ACHN (cell line): ENCODE results near the gene ABCC1.
A peak's percentile ranks its signal among the peaks of the same experiment; 100 is the strongest.

Source experiments
- DNase-seq: peaks from one replicate; pipeline ENCODE4 v3.0.0-alpha.2; 2015
- in situ Hi-C: cut with HindIII; loops from 2 replicates; pipeline ENCODE4 v1.10.0; 2017; ENCODE audit warnings: low sequenced_read_pairs, low pct_ligation_motif_present, low pct_unique_long_range_greater_than_20kb

Gene ABCC1

DNA sequence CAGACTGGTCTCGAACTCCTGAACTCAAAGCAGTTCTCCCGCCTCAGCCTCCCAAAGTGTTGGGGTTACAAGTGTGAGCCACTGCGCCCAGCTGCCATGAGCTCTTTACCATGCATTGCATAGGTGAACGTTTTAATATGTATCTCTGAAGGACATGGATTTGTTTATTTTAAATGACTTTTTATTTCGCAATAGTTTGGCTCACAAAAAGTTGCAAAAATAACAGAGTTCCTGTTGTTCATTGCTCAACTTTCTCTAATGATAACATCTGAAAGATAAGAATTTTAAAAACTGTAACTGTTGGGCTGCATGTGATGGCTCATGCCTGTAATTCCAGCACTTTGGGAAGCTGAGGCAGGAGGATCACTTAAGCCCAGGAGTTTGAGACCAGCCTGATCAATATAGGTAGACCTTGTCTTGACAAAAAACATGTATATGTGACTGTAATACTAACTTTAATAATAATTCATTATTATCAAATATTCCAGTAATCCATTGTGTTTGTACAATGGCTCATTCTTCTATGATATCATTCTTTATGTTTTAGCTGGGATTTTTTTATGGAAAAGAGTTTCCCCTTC, 80.1 kb downstream of the ABCC1 start:
- DNase-seq = no peak
- in situ Hi-C loops = no loop called here

- DNase-seq = no peak
- in situ Hi-C loops = no loop called here
These were observed 81.0 kb downstream of the ABCC1 start for GRCh38 chr16:16030449-16030848.

GRCh38 chr16:16031401-16031800, 82.0 kb downstream of the ABCC1 start:
- DNase-seq = no peak
- in situ Hi-C loops = no loop called here

DNA sequence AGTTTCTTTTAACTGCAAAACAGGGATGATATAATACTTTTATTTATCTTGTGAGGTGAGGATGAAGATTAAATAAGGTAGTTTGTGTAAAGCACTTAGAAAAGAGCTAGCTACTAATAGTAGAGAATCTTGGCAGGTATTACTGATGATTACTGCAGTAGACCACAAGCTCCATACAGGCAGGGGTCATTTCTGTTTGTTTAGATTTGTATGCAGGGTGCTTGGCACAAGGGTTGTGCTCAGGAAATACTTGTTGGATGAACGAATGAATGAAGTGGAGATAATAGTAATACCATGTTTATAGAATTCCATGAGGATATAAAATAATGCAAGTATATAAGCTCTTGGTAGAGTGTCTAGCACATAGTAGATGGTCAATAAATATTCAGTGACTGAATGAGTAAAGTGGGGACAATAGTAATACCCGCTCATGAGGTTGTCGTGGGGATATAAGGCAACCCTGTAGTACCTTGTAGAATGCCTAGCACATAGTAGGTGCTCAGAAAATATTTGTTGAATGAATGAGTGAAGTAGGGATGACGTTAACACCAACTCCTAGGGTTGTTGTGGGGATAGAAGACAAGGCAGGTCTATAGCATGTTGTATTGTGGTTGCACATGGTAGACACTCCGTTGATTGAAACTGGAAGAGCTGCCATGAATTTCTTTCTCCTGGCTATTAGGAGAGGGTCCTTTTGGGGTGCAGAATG, 83.0 kb downstream of the ABCC1 start:
- DNase-seq = no peak
- in situ Hi-C loops = no loop called here

DNA sequence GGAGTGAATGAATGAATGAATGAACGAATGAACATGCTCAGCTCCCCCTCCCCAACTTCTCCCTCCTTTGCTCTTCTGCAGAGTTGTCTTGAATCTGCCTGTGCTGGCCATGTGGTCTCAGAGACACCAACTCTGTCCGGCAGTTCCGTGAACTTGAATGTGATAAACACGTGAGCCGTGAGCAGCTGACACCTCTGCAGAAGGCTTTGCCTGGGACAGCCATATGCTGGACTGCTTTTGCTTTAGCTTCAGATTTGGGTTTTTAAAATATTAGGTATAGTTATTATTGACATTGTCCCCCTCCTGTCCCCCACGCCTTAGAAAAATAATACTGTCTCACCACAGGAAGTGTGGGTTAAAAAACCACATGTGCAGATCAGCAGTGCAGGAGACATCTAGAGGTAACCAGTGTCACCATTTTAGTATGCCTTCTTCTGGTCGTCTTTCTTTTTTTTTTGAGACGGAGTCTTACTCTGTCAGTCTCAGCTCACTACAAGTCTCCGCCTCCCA, 83.8 kb downstream of the ABCC1 start:
- no peak for DNase-seq
- in situ Hi-C loops = no loop called here

- DNase-seq = no peak
- in situ Hi-C loops = no loop called here
These were observed 87.0 kb downstream of the ABCC1 start for GRCh38 chr16:16036359-16036792.

DNA sequence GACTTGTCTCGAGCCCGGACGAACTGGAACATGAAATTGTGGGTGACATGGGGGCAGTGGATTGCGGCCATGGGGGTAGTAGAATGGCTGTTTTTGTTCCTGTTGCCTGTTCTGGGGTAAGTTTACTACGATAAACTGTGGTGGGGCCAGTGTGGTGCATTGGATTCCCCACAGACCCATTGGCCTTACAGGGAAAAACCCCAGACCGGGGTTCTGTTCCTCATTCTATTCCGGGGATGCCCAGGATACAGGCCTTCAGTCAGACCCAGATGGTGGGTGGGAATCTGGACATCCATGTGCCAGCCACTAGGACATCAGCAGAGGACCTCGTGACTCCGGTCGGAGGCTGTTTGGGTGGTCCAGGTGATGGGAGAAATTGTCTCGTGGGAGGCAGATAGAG, 88.1 kb downstream of the ABCC1 start:
- in situ Hi-C loops = no loop called here

DNA sequence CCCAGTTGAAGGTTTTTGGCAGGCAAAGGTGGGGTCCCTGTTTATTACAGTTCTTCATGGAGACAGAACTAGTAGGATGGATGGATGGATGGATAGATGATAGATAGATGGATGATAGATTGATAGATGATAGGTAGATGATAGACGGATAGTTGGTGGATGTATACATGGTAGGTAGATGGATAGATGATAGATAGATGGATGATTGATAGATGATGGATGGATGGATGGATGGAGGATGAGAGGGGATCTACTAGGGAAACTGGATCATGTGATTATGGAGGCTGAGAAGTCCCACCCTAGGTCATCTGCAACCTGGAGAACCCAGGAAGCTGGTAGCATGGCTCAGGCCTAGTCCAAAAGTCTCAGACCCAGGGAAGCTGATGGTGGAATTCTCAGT, 88.6 kb downstream of the ABCC1 start:
- no peak for DNase-seq
- in situ Hi-C loops = no loop called here

More for the DNA sequence above, 88.1 kb downstream of the ABCC1 start:
- DNase-seq = no peak

DNA sequence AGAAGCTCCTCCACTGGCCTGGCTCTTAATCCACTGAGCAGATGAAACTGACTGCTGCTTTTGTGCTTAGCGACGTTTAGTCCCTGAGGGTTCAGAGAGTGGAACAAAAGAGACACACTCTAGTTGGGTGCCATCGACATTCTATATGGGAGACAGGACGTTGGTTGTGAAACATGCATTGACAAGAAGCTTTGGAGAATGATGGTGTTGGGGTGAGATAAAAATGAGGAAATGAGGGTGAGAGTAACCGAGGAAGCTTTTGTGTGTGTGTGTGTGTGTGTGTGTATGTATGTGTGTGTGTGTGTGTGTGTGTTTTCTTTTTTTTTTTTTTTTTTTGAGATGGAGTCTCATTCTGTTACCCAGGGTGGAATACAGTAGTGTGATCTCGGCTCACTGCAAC, 89.5 kb downstream of the ABCC1 start:
- no peak for DNase-seq
- in situ Hi-C loops = no loop called here

GRCh38 chr16:16041196-16041892, 91.9 kb downstream of the ABCC1 start:
- in situ Hi-C loops = no loop called here
- no peak for DNase-seq

- in situ Hi-C loops = no loop called here
- DNase-seq = peak; percentile 16
These were observed 92.7 kb downstream of the ABCC1 start for GRCh38 chr16:16042076-16042475.

DNA sequence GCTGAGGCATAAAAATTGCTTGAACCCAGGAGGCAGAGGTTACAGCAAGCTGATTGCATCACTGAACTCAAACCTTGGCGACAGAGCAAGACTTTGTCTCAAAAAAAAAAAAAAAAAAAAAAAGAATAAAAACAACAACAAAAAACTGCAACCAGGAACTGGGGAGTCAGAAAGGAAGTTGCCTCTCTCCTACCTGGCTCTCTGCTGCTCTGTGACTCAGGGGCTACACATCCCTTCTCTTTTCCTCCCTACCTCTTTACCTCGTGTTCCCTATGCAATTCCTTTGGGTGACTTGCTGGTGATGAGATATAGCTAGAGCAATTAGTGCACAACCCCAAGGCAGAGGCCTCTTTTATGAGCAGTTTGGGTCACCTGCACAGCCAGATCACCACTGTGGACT, 95.9 kb downstream of the ABCC1 start:
- in situ Hi-C loops = no loop called here
- no peak for DNase-seq

DNA sequence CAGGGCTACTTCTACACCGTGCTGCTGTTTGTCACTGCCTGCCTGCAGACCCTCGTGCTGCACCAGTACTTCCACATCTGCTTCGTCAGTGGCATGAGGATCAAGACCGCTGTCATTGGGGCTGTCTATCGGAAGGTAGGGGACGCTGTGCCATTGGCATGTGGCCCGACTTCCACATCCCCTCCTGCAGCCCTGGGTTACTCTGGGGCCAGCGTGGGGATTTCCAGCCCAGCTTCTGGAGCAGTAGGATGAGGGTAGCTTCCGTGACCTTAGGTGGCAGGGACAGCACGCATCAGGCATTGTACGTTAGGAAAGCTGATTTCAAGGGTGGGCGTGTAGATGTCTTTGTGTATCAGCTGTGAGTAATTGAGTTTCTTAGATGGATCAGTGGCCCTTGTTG, 96.5 kb downstream of the ABCC1 start:
- in situ Hi-C loops = no loop called here
- no peak for DNase-seq

DNA sequence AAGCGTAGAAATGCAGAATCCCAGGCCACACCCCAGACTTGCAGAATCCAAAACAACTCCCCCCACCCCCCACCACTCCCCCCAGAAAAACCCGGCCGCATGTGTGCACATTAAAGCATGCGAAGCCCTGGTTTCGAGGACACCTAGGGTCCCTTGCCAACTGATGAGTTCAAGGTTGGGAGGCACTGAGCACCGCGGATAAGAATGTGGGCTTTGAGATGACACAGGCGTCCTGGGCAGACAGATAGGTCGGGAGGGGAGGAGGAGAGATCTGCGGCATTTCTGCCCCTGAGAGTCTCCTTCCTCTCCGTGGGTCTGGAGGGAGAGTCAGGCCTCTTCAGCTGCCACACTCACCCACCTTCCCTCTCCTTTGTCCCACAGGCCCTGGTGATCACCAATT, 98.3 kb downstream of the ABCC1 start:
- DNase-seq = no peak
- in situ Hi-C loops = no loop called here

DNA sequence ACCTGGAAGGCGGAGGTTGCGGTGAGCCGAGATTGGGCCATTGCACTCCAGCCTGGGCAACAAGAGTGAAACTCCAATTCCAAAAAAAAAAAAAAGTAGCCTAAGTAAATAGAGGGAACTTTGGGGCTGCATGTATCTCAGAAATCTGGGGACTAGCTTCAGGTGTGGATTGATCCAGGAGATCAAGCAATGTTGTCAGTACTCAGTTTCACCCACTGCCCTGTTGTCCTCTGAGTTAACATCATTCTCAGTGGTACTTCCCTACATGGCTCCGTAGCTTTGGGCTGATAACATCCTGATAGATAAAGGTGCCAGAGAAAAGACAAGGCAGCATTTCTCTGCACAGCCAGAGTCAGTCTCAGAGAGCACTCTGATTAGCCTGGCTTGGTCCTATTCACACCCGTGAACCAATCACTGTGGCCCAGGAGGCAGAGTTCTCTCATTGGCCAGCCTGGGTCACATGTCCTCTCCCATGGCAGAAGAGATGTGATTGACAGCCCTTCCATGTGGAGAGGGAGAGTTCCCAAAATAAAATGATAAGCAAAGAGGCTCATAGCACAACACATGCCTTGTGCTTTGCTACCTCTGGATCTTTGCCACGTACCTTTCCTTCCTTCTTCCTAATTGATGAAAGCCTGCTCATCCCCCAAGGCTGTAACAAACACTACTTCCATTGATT, 99.6 kb downstream of the ABCC1 start:
- in situ Hi-C loops = no loop called here
- no peak for DNase-seq

DNA sequence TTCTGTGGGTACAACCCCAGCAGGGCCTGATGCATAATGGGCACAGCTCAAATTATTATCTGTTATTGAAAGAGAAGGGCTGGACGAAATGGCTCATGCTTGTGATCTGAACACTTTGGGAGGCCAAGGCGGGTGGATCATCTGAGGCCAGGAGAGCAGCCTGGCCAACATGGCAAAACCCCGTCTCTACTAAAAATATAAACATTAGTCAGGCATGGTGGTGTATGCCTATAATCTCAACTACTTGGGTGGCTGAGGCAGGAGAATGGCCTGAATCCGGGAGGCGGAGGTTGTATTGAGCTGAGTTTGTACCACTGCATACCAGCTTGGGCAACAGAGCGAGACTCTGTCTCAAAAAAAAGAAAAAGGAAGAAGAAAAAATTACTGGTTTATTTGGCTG, 100.7 kb downstream of the ABCC1 start:
- in situ Hi-C loops = loop anchor here (5.0 kb wide), 1 partner anchor 72 kb away; no protein-coding TSS in a partner anchor
- DNase-seq = no peak

GRCh38 chr16:16051132-16051531, 101.7 kb downstream of the ABCC1 start:
- no peak for DNase-seq
- in situ Hi-C loops = loop anchor here (5.0 kb wide), 1 partner anchor 71 kb away; no protein-coding TSS in a partner anchor

DNA sequence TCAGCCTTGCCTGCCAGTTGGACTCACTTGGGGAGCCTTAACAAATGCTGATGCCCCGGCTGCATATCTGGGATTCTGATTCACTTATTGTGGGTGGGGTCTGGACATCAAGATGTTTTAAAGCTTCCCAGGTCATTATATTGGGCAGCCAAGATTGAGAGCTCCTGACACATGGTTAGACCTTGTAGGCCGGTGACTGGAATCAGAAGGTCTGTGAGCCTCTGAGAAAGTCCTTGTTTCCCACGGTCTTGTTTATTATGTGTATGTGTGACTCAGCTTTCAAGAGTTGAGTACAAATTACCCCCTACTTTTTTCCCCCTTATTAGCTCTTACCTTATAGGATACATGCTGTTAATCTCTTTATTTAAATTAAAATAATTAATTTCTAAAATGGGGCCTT, 103.5 kb downstream of the ABCC1 start:
- in situ Hi-C loops = loop anchor here (5.0 kb wide), 1 partner anchor 69 kb away; no protein-coding TSS in a partner anchor
- DNase-seq = no peak

- in situ Hi-C loops = no loop called here
- DNase-seq = no peak
These were observed 107.7 kb downstream of the ABCC1 start for GRCh38 chr16:16057102-16057501.
